Left ventricle myocardium superior (tissue), 1 donor: Measurements from ENCODE around the gene LURAP1L. TPM values are rescaled to one million over a fixed set of nuclear protein-coding genes. Genes with fewer than 3 reads are reported as not detected.

ENCODE experiments used
- ATAC-seq: fragments of 200-7000 bp; cut with Tn5 transposase; one replicate; pipeline ENCODE4 v1.9.1; 2020; ENCODE audit warnings: mild to moderate bottlenecking, moderate library complexity
- DNase-seq: peaks from one replicate; pipeline ENCODE4 v3.0.0-alpha.2; 2020
- intact Hi-C: fragments of 100-400 bp; cut with micrococcal nuclease; formaldehyde crosslinking; loops from one replicate; pipeline ENCODE4 v1.11.0; 2022
- total RNA-seq: library from RNA; stranded (reverse); fragmentation: NEBNext Ultra II Directional; extraction: Animal tissue kit (Norgen Biotek cat#: 25700); gene quantifications from one replicate; pipeline ENCODE4 v1.2.1, GENCODE V29; 2021
- donor health status: DM: no; HTN: yes; CAD: no; lungs with severe emphysema.

The LURAP1L gene
- total RNA-seq, 1 donor from 2014 or later: 2.4 TPM

- DNase-seq (no peak), ATAC-seq (no peak)
- intact Hi-C loops: no loop called here
Measured at GRCh38 chr9:12802093-12802492, 27.3 kb downstream of the LURAP1L start.

DNA sequence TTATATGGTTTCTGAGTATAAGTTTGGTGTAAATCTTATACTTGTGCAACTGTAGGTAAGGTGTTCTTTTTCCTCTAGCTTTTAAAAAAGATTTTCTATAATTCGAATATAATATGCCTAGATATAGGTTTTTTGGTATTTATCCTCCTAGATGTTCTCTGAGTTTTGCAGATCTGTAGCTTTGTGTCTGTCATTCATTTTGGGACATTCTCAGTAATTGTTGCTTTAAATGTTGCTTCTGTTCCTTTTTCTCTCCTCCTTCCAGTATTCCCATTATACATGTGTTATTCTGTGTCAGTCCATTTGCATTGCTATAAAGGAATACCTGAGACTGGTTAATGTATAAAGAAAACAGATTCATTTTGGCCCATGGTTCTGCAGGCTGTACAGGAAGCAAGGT, 33.7 kb downstream of the LURAP1L start:
- intact Hi-C loops: no loop called here
- DNase-seq: no peak

GRCh38 chr9:12809720-12810119, 34.9 kb downstream of the LURAP1L start:
- no peak for ATAC-seq
- DNase-seq: no peak
- intact Hi-C loops: no loop called here

More for the DNA sequence above, 33.7 kb downstream of the LURAP1L start:
- ATAC-seq: no peak

- DNase-seq (no peak), ATAC-seq (no peak)
- intact Hi-C loops: no loop called here
Measured at GRCh38 chr9:12811935-12812334, 37.1 kb downstream of the LURAP1L start.

- DNase-seq: no peak
- ATAC-seq: no peak
- intact Hi-C loops: no loop called here
Measured at GRCh38 chr9:12812710-12813109, 37.9 kb downstream of the LURAP1L start.

DNA sequence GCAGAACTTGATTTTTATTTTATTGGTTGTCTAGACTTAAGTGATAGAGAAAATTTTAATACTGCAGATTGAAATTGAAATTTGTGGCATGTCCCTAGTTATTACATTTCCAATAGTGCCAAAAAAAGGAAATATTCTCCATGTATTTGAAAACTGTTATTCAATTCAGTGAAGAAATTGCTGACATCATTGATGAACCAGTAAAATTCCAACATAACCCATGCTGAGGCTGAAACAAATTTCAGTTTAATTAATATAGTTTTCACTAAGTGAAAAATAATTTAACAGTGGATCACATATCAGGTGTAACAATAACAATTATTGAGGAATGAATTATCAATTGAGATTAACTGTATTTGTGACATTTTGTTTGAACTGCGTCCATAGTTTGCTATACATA, 38.7 kb downstream of the LURAP1L start:
- DNase-seq (no peak), ATAC-seq (no peak)
- intact Hi-C loops: no loop called here

- ATAC-seq (peak; percentile 79), DNase-seq (peak; percentile 29)
- intact Hi-C loops: no loop called here
Measured at GRCh38 chr9:12813960-12814876, 39.4 kb downstream of the LURAP1L start.

GRCh38 chr9:12814877-12815237, 40.0 kb downstream of the LURAP1L start:
- intact Hi-C loops: no loop called here
- ATAC-seq: no peak
- DNase-seq: no peak

DNA sequence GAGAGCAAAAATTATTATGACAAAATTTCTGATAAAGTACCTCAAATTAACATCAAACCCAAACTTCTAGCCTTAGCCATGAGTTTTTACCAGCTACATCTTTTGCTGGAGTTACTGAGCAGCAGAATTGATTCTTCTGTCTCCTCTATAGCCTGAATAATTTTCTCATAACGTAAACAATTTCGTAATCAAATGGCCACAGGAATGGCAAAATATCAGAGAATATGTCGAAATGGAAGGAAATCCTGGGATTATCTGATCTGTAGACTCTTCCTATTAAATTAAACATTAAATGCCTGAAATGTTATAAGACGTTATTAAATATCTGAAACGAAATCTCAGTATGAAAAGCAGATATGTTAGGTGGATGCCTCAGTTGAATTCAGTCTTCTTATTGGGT, 41.1 kb downstream of the LURAP1L start:
- ATAC-seq (no peak), DNase-seq (no peak)
- intact Hi-C loops: no loop called here

- no peak for DNase-seq
- intact Hi-C loops: no loop called here
- ATAC-seq: no peak
Measured at GRCh38 chr9:12816656-12817101, 41.9 kb downstream of the LURAP1L start.

DNA sequence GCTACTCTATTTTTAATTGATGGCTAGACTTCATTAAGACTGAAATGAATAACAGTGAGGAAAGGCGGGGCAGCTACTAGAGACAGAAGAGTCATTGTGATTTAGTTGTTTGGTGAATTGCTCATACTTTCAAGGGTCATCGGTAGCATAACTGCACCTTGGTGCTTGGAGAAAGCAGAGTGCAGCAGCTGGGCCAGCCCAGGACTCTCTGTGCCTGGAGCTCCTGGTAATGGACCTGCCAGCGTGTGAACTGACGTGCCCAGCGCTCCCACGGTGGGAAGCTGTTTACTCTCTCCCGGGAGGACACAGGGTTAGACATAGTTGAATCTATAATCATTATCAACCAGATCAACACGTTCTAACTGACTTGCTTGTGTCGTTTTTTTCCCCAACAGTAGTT, 42.9 kb downstream of the LURAP1L start:
- DNase-seq (no peak), ATAC-seq (peak; percentile 25)
- intact Hi-C loops: no loop called here

- no peak for DNase-seq
Measured at GRCh38 chr9:12818431-12819000, 43.7 kb downstream of the LURAP1L start.

GRCh38 chr9:12819436-12820185, 44.8 kb downstream of the LURAP1L start:
- DNase-seq (no peak), ATAC-seq (no peak)
- intact Hi-C loops: no loop called here

More at GRCh38 chr9:12818431-12819000, 43.7 kb downstream of the LURAP1L start:
- ATAC-seq: peak; percentile 13
- intact Hi-C loops: no loop called here

- no peak for DNase-seq
- no peak for ATAC-seq
- intact Hi-C loops: no loop called here
Measured at GRCh38 chr9:12822111-12822510, 47.3 kb downstream of the LURAP1L start.

- no peak for ATAC-seq
- DNase-seq: no peak
- intact Hi-C loops: no loop called here
Measured at GRCh38 chr9:12826924-12827565, 52.2 kb downstream of the LURAP1L start.

DNA sequence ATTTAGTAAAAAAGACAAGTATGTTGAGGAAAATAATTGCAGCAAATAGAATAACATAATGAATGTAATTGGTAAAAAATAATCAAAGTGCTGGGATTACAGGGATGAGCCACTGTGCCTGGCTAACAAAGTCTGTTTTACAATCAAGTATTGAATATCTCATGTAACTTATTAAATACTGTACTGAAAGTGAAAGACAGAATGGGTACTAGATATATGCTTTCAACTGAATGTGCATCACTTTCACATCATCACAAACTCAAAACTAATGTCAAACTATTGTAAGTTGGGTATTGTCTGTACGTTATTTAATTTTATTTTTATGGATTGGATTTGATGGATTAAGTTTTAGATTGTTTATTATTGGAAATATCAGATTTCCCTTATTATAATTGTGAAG, 58.9 kb downstream of the LURAP1L start:
- ATAC-seq (no peak), DNase-seq (no peak)
- intact Hi-C loops: no loop called here

- intact Hi-C loops: no loop called here
- no peak for ATAC-seq
Measured at GRCh38 chr9:12838546-12838945, 63.7 kb downstream of the LURAP1L start.

DNA sequence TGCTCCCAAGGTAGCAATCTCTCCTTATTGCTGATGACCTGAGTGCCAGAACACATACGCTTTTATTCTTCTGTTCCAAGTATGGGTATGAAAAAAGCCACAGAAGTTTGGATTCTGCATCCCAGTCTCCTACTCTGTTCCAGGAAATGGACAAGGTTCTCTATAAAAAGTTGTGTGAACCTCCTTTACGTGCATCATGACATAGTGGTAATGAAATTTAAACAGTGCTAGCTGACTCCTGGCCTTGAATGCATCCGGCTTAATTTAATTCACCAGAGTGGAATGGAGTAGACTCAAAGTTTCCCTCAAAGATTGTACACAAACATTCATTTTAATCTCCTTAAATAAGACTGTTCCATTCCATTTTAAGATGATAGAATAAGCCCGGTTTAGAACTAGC, 68.9 kb downstream of the LURAP1L start:
- intact Hi-C loops: no loop called here
- no peak for DNase-seq
- ATAC-seq: no peak

More at GRCh38 chr9:12838546-12838945, 63.7 kb downstream of the LURAP1L start:
- DNase-seq: no peak

GRCh38 chr9:12846035-12846434, 71.2 kb downstream of the LURAP1L start:
- ATAC-seq (no peak), DNase-seq (no peak)
- intact Hi-C loops: no loop called here

- DNase-seq: no peak
Measured at GRCh38 chr9:12847561-12847960, 72.7 kb downstream of the LURAP1L start.

More at GRCh38 chr9:12847561-12847960, 72.7 kb downstream of the LURAP1L start:
- no peak for ATAC-seq
- intact Hi-C loops: no loop called here
